Measurements from ENCODE around the gene CELA3A. TPM values are rescaled to one million over a fixed set of nuclear protein-coding genes. Genes with fewer than 3 reads are reported as not detected.
"Not testable (repeated sequence)": the region's sequence is repeated elsewhere in the genome, so short reads cannot be mapped to it uniquely, and the experiment has no call there.

CELA3A gene
- total RNA-seq, 1 experiment from 2014 or later: not detected

DNA sequence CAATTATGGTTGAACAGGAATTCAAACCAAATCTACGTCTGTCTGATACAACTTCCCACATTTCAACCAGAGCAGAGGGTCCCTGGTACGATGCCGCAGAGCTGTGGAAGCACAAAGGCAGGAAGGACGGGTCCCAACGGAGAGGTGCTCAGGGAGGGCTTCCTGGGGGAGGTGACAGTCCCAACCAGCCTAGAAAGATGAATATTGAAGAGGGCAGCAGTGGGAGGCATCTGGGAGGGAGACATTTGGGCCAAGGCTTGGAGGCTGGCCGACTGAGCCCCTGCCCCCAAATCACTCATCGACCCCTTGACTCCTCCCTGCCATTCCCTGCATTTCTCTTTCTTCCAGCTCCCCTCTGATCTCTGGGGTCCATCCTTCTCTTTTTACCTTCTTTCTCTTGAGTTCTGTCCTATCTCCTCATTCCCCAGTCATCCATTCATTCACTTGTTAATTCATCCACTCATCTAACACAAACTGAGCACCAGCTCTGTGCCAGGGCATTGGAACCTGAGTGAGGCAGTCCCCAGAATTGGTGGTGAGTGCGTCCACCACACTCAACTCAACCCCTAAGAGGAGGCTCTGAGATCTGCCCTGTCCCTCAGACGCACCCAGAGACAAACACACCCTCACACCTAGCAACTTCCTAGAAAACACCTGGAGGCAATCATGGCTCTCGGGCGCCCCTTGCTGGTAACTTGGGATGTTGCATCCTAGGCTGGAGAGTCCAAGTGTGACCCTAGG, 37.8 kb upstream of the CELA3A start:
- DNase-seq: peak; percentile 92
- Histone ChIP-seq H3K9me3 (ENCODE audit: low read length) (no peaks in the 10 kb centered on the region), H3K9ac (ENCODE audit: low read length) (no peak overlapping the region), H4K20me1 (ENCODE audit: insufficient read depth, low read depth, low read length) (no peaks in the 10 kb centered on the region), H2AFZ (ENCODE audit: low read length) (no peak overlapping the region), H3K4me2 (ENCODE audit: low read depth, low read length, poor library complexity, severe bottlenecking) (no peak overlapping the region), H3K27ac (ENCODE audit: low read length) (no peak overlapping the region), H3K36me3 (ENCODE audit: insufficient read depth, low read length) (no peaks in the 10 kb centered on the region), H3K4me1 (ENCODE audit: low read length) (no peaks in the 10 kb centered on the region), H3K4me3 (ENCODE audit: low read length) (no peak overlapping the region), H3K79me2 (ENCODE audit: low read length) (no peaks in the 10 kb centered on the region), H3K9me2 (replicated peaks; ENCODE audit: insufficient read depth, low read length) (no peaks in the 10 kb centered on the region), H3K27me3 (ENCODE audit: low read length) (no peaks in the 10 kb centered on the region)

DNA sequence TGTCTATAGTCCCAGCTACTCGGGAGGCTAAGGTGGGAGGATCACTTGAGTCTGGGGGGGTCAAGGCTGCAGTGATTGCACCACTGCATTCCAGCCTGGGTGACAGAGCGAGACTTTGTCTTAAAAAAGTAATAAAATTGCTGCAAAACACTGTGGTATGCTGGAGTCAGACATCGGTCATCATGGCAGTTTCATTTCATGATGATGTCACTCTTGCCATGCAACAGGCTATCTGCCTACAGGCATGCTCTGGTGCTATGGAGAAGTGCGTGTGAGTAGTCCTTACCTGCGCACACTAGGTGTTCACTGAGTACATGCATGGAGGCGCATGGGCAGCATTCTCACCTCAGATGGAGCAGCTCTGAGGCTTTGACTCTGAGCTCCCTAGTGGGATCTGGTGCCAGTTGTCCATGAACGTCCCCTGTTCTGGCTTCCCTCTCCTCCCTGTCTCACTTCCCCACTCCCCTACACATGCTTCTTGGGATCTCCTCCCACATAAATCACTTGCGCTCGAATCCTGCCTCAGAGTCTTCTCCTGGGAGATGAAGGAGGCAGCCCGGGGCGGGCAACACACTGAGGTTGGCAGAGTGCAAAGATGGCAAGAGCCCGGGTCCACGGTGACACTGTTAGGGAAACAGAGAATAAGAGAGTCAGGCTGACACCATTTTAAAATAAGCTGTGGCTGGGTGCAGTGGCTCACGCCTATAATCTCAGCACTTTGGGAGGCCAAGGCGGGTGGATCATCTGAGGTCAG, 35.0 kb upstream of the CELA3A start:
- Histone ChIP-seq H3K9me3 (ENCODE audit: low read length) (no peaks in the 10 kb centered on the region), H3K36me3 (ENCODE audit: insufficient read depth, low read length) (no peaks in the 10 kb centered on the region), H2AFZ (ENCODE audit: low read length) (no peak overlapping the region), H3K4me3 (ENCODE audit: low read length) (no peak overlapping the region), H3K9me2 (replicated peaks; ENCODE audit: insufficient read depth, low read length) (no peaks in the 10 kb centered on the region), H3K27ac (ENCODE audit: low read length) (no peak overlapping the region), H3K4me2 (ENCODE audit: low read depth, low read length, poor library complexity, severe bottlenecking) (no peak overlapping the region), H3K27me3 (ENCODE audit: low read length) (no peaks in the 10 kb centered on the region), H3K79me2 (ENCODE audit: low read length) (no peaks in the 10 kb centered on the region), H3K4me1 (ENCODE audit: low read length) (no peaks in the 10 kb centered on the region), H4K20me1 (ENCODE audit: insufficient read depth, low read depth, low read length) (no peaks in the 10 kb centered on the region), H3K9ac (ENCODE audit: low read length) (no peak overlapping the region)
- DNase-seq: no peak

DNA sequence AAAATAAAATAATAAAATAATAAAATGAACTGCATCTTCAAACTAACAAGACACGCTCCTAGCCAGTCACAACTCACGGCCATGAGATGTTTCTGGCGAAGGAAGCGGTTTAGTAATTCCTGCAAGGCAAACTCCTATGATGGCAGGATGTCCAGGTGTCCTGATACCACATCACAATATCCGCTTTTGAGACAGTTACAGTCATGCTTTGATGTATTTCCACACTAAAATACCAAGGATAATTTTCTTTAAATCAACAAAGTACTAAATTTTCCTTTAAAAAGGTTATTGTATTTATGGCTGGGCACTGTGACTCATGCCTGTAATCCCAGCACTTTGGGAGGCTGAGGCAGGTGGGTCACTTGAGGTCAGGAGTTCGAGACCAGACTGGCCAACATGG, 34.2 kb upstream of the CELA3A start:
- H3K9me2 ChIP-seq (replicated peaks; ENCODE audit: insufficient read depth, low read length); H3K4me3 ChIP-seq (ENCODE audit: low read length); H2AFZ ChIP-seq (ENCODE audit: low read length); H3K79me2 ChIP-seq (ENCODE audit: low read length); DNase-seq; H3K9ac ChIP-seq (ENCODE audit: low read length); H3K36me3 ChIP-seq (ENCODE audit: insufficient read depth, low read length); H3K4me2 ChIP-seq (ENCODE audit: low read depth, low read length, poor library complexity, severe bottlenecking); H3K27ac ChIP-seq (ENCODE audit: low read length); H3K4me1 ChIP-seq (ENCODE audit: low read length); H3K9me3 ChIP-seq (ENCODE audit: low read length); H4K20me1 ChIP-seq (ENCODE audit: insufficient read depth, low read depth, low read length); H3K27me3 ChIP-seq (ENCODE audit: low read length): not testable (repeated sequence)

DNA sequence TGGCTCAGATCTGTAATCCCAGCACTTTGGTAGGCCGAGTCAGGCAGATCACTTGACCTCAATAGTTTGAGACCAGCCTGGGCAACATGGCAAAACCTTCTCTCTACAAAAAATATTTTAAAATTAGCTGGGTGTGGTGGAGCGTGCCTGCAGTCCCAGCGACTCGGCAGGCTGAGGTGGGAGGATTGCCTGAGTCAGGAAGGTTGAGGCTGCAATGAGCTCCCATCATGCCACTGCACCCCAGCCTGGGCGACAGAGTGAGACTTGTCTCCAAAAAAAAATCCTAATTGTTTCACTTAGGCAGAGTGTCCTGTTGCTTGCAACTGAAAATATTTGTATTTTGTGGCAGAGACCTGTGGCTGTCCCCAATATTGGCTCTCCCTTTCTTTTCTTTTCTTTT, 32.4 kb upstream of the CELA3A start:
- H3K36me3 ChIP-seq (ENCODE audit: insufficient read depth, low read length); H3K9me3 ChIP-seq (ENCODE audit: low read length): not testable (repeated sequence)

DNA sequence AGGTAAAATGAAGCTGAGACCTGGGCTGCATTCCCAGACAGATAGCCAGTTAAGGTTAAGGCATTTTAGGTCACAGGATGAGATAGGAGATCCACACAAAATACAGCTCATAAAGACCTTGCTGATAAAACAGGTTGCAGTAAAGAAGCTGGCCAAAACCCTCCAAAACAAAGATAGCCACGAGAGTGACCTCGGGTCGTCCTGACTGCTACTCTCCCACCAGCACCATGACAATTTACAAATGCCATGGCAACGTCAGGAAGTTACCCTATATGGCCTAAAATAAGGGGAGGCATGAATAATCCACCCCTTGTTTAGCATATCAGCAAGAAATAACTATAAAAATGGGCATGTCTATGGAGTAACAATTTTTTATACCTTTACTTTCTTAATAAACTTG, 30.9 kb upstream of the CELA3A start:
- not testable (repeated sequence) for H3K9ac ChIP-seq (ENCODE audit: low read length); H2AFZ ChIP-seq (ENCODE audit: low read length); H3K27me3 ChIP-seq (ENCODE audit: low read length); H3K36me3 ChIP-seq (ENCODE audit: insufficient read depth, low read length); H3K4me2 ChIP-seq (ENCODE audit: low read depth, low read length, poor library complexity, severe bottlenecking); H3K9me2 ChIP-seq (replicated peaks; ENCODE audit: insufficient read depth, low read length); H3K9me3 ChIP-seq (ENCODE audit: low read length); H3K4me1 ChIP-seq (ENCODE audit: low read length); H4K20me1 ChIP-seq (ENCODE audit: insufficient read depth, low read depth, low read length); H3K4me3 ChIP-seq (ENCODE audit: low read length); H3K27ac ChIP-seq (ENCODE audit: low read length); DNase-seq; H3K79me2 ChIP-seq (ENCODE audit: low read length)

More for the DNA sequence above, 32.4 kb upstream of the CELA3A start:
- H3K27me3 ChIP-seq (ENCODE audit: low read length); H3K79me2 ChIP-seq (ENCODE audit: low read length); H3K4me3 ChIP-seq (ENCODE audit: low read length); H3K9me2 ChIP-seq (replicated peaks; ENCODE audit: insufficient read depth, low read length); H3K27ac ChIP-seq (ENCODE audit: low read length); H3K4me1 ChIP-seq (ENCODE audit: low read length); H3K4me2 ChIP-seq (ENCODE audit: low read depth, low read length, poor library complexity, severe bottlenecking); DNase-seq; H4K20me1 ChIP-seq (ENCODE audit: insufficient read depth, low read depth, low read length); H3K9ac ChIP-seq (ENCODE audit: low read length); H2AFZ ChIP-seq (ENCODE audit: low read length): not testable (repeated sequence)

DNA sequence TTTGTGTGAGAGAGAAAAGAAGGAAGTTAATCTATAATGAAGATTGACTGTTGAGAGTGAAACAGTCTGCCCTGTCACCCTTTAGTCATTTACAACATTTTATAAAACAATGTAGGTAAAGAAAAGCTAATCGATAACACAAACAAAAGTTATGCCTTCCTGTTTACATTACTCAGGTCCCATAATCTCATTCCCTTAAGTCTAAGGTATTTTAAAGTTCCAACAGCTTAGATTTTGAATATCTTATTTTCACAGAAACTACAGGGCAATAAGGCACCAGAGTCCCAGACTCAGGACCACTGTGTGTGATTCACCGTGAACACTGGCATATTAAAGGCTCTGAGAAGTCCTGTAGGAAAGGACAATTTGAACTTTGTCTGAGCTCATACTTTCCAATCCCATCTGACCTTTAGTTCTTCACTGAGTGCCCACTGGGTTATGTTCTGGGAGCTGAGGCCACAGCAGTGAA, 28.4 kb upstream of the CELA3A start:
- not testable (repeated sequence) for H2AFZ ChIP-seq (ENCODE audit: low read length); H4K20me1 ChIP-seq (ENCODE audit: insufficient read depth, low read depth, low read length); H3K9me2 ChIP-seq (replicated peaks; ENCODE audit: insufficient read depth, low read length); H3K36me3 ChIP-seq (ENCODE audit: insufficient read depth, low read length); H3K79me2 ChIP-seq (ENCODE audit: low read length); H3K9me3 ChIP-seq (ENCODE audit: low read length); H3K4me2 ChIP-seq (ENCODE audit: low read depth, low read length, poor library complexity, severe bottlenecking); H3K4me3 ChIP-seq (ENCODE audit: low read length); DNase-seq; H3K27ac ChIP-seq (ENCODE audit: low read length); H3K27me3 ChIP-seq (ENCODE audit: low read length); H3K9ac ChIP-seq (ENCODE audit: low read length); H3K4me1 ChIP-seq (ENCODE audit: low read length)

DNA sequence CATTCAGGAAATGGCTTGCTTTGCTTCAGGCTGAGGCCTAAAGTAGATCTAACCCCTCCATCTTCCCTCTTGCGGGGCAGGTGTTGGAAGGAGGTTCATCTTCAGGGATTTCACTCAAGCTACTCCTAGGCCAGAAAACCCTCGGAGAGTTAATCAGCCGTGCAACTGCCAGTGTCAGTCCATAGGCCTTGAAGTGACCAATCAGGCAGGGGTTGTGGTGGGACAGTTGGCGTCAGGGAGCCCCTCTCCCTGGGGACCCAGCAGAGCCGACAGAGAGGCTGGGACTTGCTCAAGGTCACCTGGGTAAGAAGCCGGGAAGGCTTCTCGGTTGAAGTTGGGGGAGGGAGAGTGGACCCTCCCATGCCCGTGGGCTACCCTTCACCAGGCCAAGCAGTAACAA, 27.5 kb upstream of the CELA3A start:
- not testable (repeated sequence) for H3K9me3 ChIP-seq (ENCODE audit: low read length); H3K9ac ChIP-seq (ENCODE audit: low read length); H3K27ac ChIP-seq (ENCODE audit: low read length); H3K79me2 ChIP-seq (ENCODE audit: low read length); H2AFZ ChIP-seq (ENCODE audit: low read length); H3K27me3 ChIP-seq (ENCODE audit: low read length); H3K36me3 ChIP-seq (ENCODE audit: insufficient read depth, low read length); DNase-seq; H3K4me2 ChIP-seq (ENCODE audit: low read depth, low read length, poor library complexity, severe bottlenecking); H3K9me2 ChIP-seq (replicated peaks; ENCODE audit: insufficient read depth, low read length); H3K4me3 ChIP-seq (ENCODE audit: low read length); H4K20me1 ChIP-seq (ENCODE audit: insufficient read depth, low read depth, low read length); H3K4me1 ChIP-seq (ENCODE audit: low read length)

DNA sequence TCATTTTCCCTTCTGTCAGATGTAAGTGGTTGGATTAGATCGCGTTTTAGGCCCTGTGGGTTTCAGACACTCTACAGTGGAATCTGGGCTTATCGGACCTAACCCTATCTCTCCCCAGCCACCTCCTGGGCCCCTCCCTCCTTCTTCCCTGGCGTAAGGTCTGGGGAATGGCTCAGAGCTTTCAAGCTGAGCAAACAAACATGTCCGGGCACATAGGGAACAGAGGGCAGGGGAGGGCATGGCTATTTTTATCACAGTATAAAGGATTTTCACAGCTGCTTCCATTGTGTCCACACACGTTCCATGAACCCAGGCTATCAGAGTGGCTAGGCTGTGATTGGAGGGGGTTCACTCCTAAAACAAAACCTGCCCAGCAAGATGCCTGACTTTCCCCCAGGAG, 26.8 kb upstream of the CELA3A start:
- not testable (repeated sequence) for H3K9me2 ChIP-seq (replicated peaks; ENCODE audit: insufficient read depth, low read length); H3K9me3 ChIP-seq (ENCODE audit: low read length); H3K4me2 ChIP-seq (ENCODE audit: low read depth, low read length, poor library complexity, severe bottlenecking); H3K27ac ChIP-seq (ENCODE audit: low read length); H3K4me3 ChIP-seq (ENCODE audit: low read length); H3K36me3 ChIP-seq (ENCODE audit: insufficient read depth, low read length); H4K20me1 ChIP-seq (ENCODE audit: insufficient read depth, low read depth, low read length); H3K9ac ChIP-seq (ENCODE audit: low read length); H3K4me1 ChIP-seq (ENCODE audit: low read length); H3K27me3 ChIP-seq (ENCODE audit: low read length); DNase-seq; H2AFZ ChIP-seq (ENCODE audit: low read length); H3K79me2 ChIP-seq (ENCODE audit: low read length)

Data from Karpas-422 (cell line).